Neuronal stem cell (in vitro differentiated cells): ENCODE data around the gene KASH5.

Source experiments
- DNase-seq: peaks from one replicate; pipeline ENCODE4 v3.0.0-alpha.2; 2013; ENCODE audit warnings: low spot score
- H2AFZ ChIP-seq: one replicate; pipeline ENCODE4 v1.6.1; 2013; ENCODE audit warnings: mild to moderate bottlenecking, low read length, inconsistent platforms
- H2AK5ac ChIP-seq: 2 replicates; pipeline ENCODE4 v1.6.1; 2013; ENCODE audit warnings: low read depth, mild to moderate bottlenecking, inconsistent platforms, low read length, moderate library complexity, mixed read lengths
- H2BK120ac ChIP-seq: 2 replicates; pipeline ENCODE4 v1.6.1; 2013; ENCODE audit warnings: low read depth, mild to moderate bottlenecking, inconsistent platforms, low read length, moderate library complexity, mixed read lengths
- H2BK12ac ChIP-seq: one replicate; pipeline ENCODE4 v1.6.1; 2013; ENCODE audit warnings: low read length, inconsistent platforms
- H2BK15ac ChIP-seq: 2 replicates; pipeline ENCODE4 v1.6.1; 2013; ENCODE audit warnings: mild to moderate bottlenecking, low read length, inconsistent platforms, mixed read lengths
- H2BK5ac ChIP-seq: one replicate; pipeline ENCODE4 v1.6.1; 2013; ENCODE audit warnings: inconsistent platforms, mild to moderate bottlenecking, low read length, moderate library complexity
- H3K14ac ChIP-seq: one replicate; pipeline ENCODE4 v1.6.1; 2013; ENCODE audit warnings: low read length, inconsistent platforms
- H3K18ac ChIP-seq: 2 replicates; pipeline ENCODE4 v1.6.1; 2013; ENCODE audit warnings: low read length, inconsistent platforms
- H3K23ac ChIP-seq: 2 replicates; pipeline ENCODE4 v1.6.1; 2013; ENCODE audit warnings: low read depth, mild to moderate bottlenecking, mixed read lengths, low read length, inconsistent platforms; ENCODE audit not compliant: poor library complexity
- H3K27ac ChIP-seq: replicated peaks from 3 replicates; pipeline ENCODE4 v1.5.1; 2013; ENCODE audit warnings: low read length, inconsistent platforms
- H3K27me3 ChIP-seq, 3 experiments: 2 replicates each; pipeline ENCODE4 v1.6.1; 2013; ENCODE audit warnings: low read length in 3 of 3, mild to moderate bottlenecking in 2 of 3, inconsistent platforms in 1 of 3, low read depth in 1 of 3, mixed read lengths in 1 of 3, moderate library complexity in 1 of 3; ENCODE audit not compliant: control insufficient read depth in 3 of 3, insufficient read depth in 3 of 3
- H3K36me3 ChIP-seq, 2 donors: replicated peaks in 1 of 2; 2 replicates each; pipeline ENCODE4 v1.6.1; 2013; ENCODE audit warnings: low read length in 2 of 2; ENCODE audit not compliant: control insufficient read depth in 2 of 2, insufficient read depth in 2 of 2
- H3K4ac ChIP-seq: 2 replicates; pipeline ENCODE4 v1.6.1; 2013; ENCODE audit warnings: inconsistent platforms, mild to moderate bottlenecking, low read length, moderate library complexity
- H3K4me1 ChIP-seq, 2 donors: 1 replicate in 1 of 2; 2 replicates in 1 of 2; pipeline ENCODE4 v1.6.1; 2013; ENCODE audit warnings: low read length in 2 of 2, low read depth in 1 of 2; ENCODE audit not compliant: control insufficient read depth in 2 of 2, insufficient read depth in 1 of 2
- H3K4me2 ChIP-seq: one replicate; pipeline ENCODE4 v1.6.1; 2013; ENCODE audit warnings: mild to moderate bottlenecking, low read length, inconsistent platforms; ENCODE audit not compliant: insufficient read depth, poor library complexity, severe bottlenecking
- H3K4me3 ChIP-seq, 2 donors: 2 replicates each; pipeline ENCODE4 v1.5.1; 2013; ENCODE audit warnings: low read length in 2 of 2, mild to moderate bottlenecking in 2 of 2, inconsistent platforms in 1 of 2, moderate library complexity in 1 of 2
- H3K79me1 ChIP-seq: one replicate; pipeline ENCODE4 v1.6.1; 2013; ENCODE audit warnings: low read depth, mild to moderate bottlenecking, inconsistent platforms, low read length, moderate library complexity
- H3K9ac ChIP-seq: one replicate; pipeline ENCODE4 v1.6.1; 2013; ENCODE audit warnings: mild to moderate bottlenecking, low read depth, low read length, inconsistent platforms; ENCODE audit not compliant: poor library complexity
- H3K9me3 ChIP-seq, 2 donors: replicated peaks in 1 of 2; 2 replicates each; pipeline versions ENCODE3 to v1.6.1; 2013; ENCODE audit warnings: low read length in 2 of 2, mild to moderate bottlenecking in 2 of 2, inconsistent platforms in 1 of 2, low read depth in 1 of 2, mixed read lengths in 1 of 2, moderate library complexity in 1 of 2; ENCODE audit not compliant: control insufficient read depth in 2 of 2, insufficient read depth in 1 of 2
- H4K8ac ChIP-seq: one replicate; pipeline ENCODE4 v1.6.1; 2013; ENCODE audit warnings: low read depth, mild to moderate bottlenecking, inconsistent platforms, low read length, moderate library complexity
- H4K91ac ChIP-seq: one replicate; pipeline ENCODE4 v1.6.1; 2013; ENCODE audit warnings: low read length, low read depth, mild to moderate bottlenecking, inconsistent platforms; ENCODE audit not compliant: poor library complexity
- WGBS, 2 donors: extraction: QIAGEN DNeasy Blood & Tissue Kit; methylation state at CpG; one replicate each; pipeline ENCODE4 v1.1.7; 2013; ENCODE audit warnings: missing lambda C conversion rate in 2 of 2, mixed read lengths in 1 of 2; ENCODE audit not compliant: insufficient read length in 2 of 2, insufficient replicate concordance in 1 of 2; ENCODE audit errors: extremely low coverage in 2 of 2; 5-methylcytosine and 5-hydroxymethylcytosine counted together

KASH5 gene

DNA sequence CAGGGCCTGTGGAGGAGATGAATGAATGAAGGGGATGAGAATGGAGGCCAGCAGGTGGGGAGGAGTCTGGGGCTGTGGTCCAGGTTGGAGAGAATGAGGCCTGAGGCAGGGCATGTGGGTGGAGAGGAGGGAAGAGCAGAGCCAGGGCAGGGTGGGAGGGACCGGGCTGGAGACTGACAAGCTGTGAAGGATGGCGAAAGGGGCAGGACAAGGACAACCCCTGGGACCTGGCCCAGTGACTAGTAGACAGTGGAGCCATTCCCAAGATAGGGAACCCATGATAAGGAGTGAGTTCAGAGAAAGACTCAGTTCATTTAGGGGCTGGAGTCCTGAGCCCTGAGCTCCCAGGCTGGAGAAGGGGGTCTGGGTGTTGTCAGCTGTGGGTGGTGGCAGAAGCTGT, 32.2 kb downstream of the KASH5 start:
- Histone ChIP-seq H2AK5ac (no peak overlapping the region), H3K18ac (no peak overlapping the region), H3K9me3 (no peaks in the 10 kb centered on the region), H2BK12ac (no peak overlapping the region), H2BK120ac (no peak overlapping the region), H3K4me2 (no peak overlapping the region), H3K4ac (no peak overlapping the region), H3K14ac (no peak overlapping the region), H2BK5ac (no peak overlapping the region), H3K79me1 (no peaks in the 10 kb centered on the region), H3K36me3 (no peaks in the 10 kb centered on the region), H3K4me3 (no peak overlapping the region), H2BK15ac (no peak overlapping the region), H3K4me1 (peaks cover 11 to 14% of the 10 kb centered on the region in 2 donors), H4K91ac (no peak overlapping the region), H2AFZ (no peak overlapping the region), H3K9ac (no peak overlapping the region), H3K27me3 (peaks cover 5 to 95% (median 41%) of the 10 kb centered on the region in 3 experiments), H4K8ac (no peak overlapping the region), H3K27ac (no peak overlapping the region), H3K23ac (no peak overlapping the region)
- no peak for DNase-seq
- no CpG with 5 or more reads among the region's 2 CpGs for WGBS, 2 donors

DNA sequence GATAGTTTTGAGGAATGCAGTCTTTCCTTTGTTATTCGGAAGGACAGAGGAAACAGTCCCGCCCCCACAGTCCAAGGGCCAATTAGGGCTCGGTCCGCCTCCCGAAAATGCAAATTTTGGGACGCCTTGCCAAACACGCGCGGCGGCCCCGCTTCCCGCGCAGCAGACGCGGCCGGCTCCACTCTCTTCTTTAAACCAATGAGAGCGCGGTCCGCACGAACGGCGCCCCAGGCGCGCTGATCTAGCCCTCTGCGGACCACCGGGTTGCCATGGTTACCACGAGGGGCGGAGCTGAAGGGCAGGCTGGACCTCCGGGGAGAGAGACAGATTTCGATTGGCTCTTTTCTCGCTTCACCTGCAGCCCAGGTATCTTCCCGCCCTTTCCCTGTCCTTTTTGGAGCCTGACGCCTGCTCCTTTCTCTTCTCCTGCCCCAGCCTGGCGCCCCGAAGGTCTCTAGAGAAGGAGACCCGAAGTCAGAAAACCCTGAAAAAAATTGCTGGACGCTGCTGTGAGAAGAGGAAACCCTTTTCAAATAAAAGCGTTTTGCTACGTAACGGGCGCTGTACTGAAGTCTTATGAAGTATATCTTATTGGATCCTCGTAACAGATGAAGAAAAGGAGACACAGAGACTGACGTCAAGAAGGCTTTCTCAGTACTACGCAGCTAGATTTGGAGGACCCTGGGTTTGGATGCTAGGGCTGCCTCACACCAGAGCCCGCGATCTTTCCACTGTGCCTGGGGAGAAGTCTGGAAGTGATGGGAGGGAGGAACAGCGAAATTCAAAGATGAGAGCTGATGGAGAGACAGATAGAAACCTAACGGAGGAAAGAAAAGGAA, 33.2 kb downstream of the KASH5 start:
- no peak overlapping the region for H3K14ac ChIP-seq
- no peak overlapping the region for H2AFZ ChIP-seq
- no peak overlapping the region for H3K4ac ChIP-seq
- no peaks in the 10 kb centered on the region for H3K79me1 ChIP-seq
- H2AK5ac ChIP-seq, result no peak overlapping the region
- H3K23ac ChIP-seq, result no peak overlapping the region
- no peak overlapping the region for H4K91ac ChIP-seq
- no peak overlapping the region for H3K9ac ChIP-seq
- H3K4me2 ChIP-seq, result no peak overlapping the region
- H3K27me3 ChIP-seq, result peaks cover 6 to 98% (median 52%) of the 10 kb centered on the region in 3 experiments
- no peaks in the 10 kb centered on the region for H3K36me3 ChIP-seq
- peak; percentile 88 for DNase-seq
- H3K9me3 ChIP-seq, result no peaks in the 10 kb centered on the region
- H2BK12ac ChIP-seq, result no peak overlapping the region
- peaks cover 11 to 14% of the 10 kb centered on the region in 2 donors for H3K4me1 ChIP-seq
- no peak overlapping the region for H2BK15ac ChIP-seq
- no peak overlapping the region for H2BK120ac ChIP-seq
- no peak overlapping the region for H4K8ac ChIP-seq
- no peak overlapping the region for H2BK5ac ChIP-seq
- no CpG with 5 or more reads among the region's 48 CpGs for WGBS, 2 donors
- no peak overlapping the region for H3K18ac ChIP-seq
- no peak overlapping the region for H3K27ac ChIP-seq
- no peak overlapping the region for H3K4me3 ChIP-seq

GRCh38 chr19:49421878-49422202, 33.8 kb downstream of the KASH5 start:
- no peak for DNase-seq
- Histone ChIP-seq H3K18ac (no peak overlapping the region), H3K36me3 (no peaks in the 10 kb centered on the region), H3K4me2 (no peak overlapping the region), H2BK5ac (no peak overlapping the region), H3K27me3 (peaks cover 8 to 98% (median 57%) of the 10 kb centered on the region in 3 experiments), H3K9ac (no peak overlapping the region), H2AK5ac (no peak overlapping the region), H2BK15ac (no peak overlapping the region), H2AFZ (no peak overlapping the region), H3K9me3 (no peaks in the 10 kb centered on the region), H4K8ac (no peak overlapping the region), H3K4me1 (peaks cover 11 to 15% of the 10 kb centered on the region in 2 donors), H3K14ac (no peak overlapping the region), H3K23ac (no peak overlapping the region), H3K79me1 (no peaks in the 10 kb centered on the region), H4K91ac (no peak overlapping the region), H2BK12ac (no peak overlapping the region), H3K4me3 (no peak overlapping the region), H3K4ac (no peak overlapping the region), H2BK120ac (no peak overlapping the region), H3K27ac (no peak overlapping the region)
- WGBS, 2 donors, result no CpG with 5 or more reads among the region's 3 CpGs

DNA sequence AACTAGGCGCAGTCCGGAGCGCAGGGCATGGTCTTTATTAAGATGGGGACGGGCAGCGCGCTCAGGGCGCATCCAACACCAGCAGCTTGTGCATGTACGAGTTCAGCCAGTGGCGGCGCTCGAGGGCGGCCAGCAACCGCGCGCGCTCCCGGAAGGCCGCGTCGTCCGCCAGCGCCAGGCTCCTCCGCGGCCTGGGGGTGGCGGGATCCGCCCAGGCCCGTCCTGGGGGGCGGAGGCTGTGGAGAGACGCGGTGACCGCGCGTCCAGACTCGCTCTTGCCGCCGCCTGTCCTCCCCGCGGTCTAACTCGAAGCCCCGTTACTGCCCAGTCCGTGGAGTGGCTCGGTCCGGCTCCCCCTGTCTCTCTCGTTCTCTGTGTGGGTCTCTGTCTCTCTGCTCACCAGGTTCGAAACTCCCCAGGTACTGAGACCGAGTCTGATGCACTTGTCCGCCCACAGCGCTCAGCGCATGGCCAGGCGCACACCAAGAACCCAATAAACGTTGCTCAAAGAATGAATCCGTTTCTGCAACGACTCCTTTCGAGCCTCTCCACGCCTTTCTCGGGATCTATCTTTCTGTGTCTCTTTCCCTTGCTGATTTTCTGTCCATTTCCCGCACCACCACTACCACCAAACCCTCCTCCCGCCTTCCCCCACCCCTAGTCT, 34.5 kb downstream of the KASH5 start:
- peak overlapping the region; percentile 58 for H3K23ac ChIP-seq
- peak overlapping the region; percentile 75 for H2BK15ac ChIP-seq
- H2BK120ac ChIP-seq, result no peak overlapping the region
- H4K8ac ChIP-seq, result no peak overlapping the region
- peak overlapping the region; percentile 27 for H3K9ac ChIP-seq
- DNase-seq, result peak; percentile 79
- H3K27ac ChIP-seq, result no peak overlapping the region
- peak overlapping the region; percentile 93 for H3K18ac ChIP-seq
- peaks cover 11 to 15% of the 10 kb centered on the region in 2 donors for H3K4me1 ChIP-seq
- H3K36me3 ChIP-seq, result no peaks in the 10 kb centered on the region
- no peak overlapping the region for H3K4ac ChIP-seq
- peak overlapping the region; percentile 25 for H4K91ac ChIP-seq
- H3K27me3 ChIP-seq, result peaks cover 8 to 97% (median 64%) of the 10 kb centered on the region in 3 experiments
- no peaks in the 10 kb centered on the region for H3K79me1 ChIP-seq
- peak overlapping the region; percentile 85 for H3K4me2 ChIP-seq
- no peak overlapping the region for H2BK5ac ChIP-seq
- no peaks in the 10 kb centered on the region for H3K9me3 ChIP-seq
- no CpG with 5 or more reads among the region's 58 CpGs for WGBS, 2 donors
- H2AFZ ChIP-seq, result peak overlapping the region; percentile 97
- no peak overlapping the region for H2AK5ac ChIP-seq
- H2BK12ac ChIP-seq, result no peak overlapping the region
- H3K4me3 ChIP-seq, result peak overlapping the region; percentile 24 to 42
- no peak overlapping the region for H3K14ac ChIP-seq
